ENCODE data around the gene CEMIP2. TPM values are rescaled to one million over a fixed set of nuclear protein-coding genes. Genes with fewer than 3 reads are reported as not detected.

Gene CEMIP2
- total and polyA plus RNA-seq, 7 donors = 17.9 to 90.4 (median 28.8) TPM

- H3K4me1 ChIP-seq = no peaks in the 10 kb centered on the region
- no peaks in the 10 kb centered on the region for H3K36me3 ChIP-seq
- no peak overlapping the region for H3K4me3 ChIP-seq
- no peaks in the 10 kb centered on the region for H3K9me3 ChIP-seq
- DNase-seq = no peak
- 92 to 93% methylated on average over 4 of the region's 4 CpGs for WGBS, 2 donors
- no peak overlapping the region for H3K27ac ChIP-seq
- H3K27me3 ChIP-seq = no peaks in the 10 kb centered on the region
- intact Hi-C loops (cut with DNase I) = no loop called here
- TF ChIP-seq POLR2AphosphoS5 (IDR thresholded peaks at IDR 0.05) = no peak
- no peak for TF ChIP-seq CTCF (IDR thresholded peaks at IDR 0.05)
- TF ChIP-seq EP300 (IDR thresholded peaks at IDR 0.05) = no peak
- TF ChIP-seq POLR2A (IDR thresholded peaks at IDR 0.05) = no peak
These were observed 23.6 kb upstream of the CEMIP2 start for GRCh38 chr9:71791875-71792274.

GRCh38 chr9:71790296-71790695 lies 22.0 kb upstream of the CEMIP2 start:
- no peak overlapping the region for H3K4me3 ChIP-seq
- no peaks in the 10 kb centered on the region for H3K36me3 ChIP-seq
- no peak overlapping the region for H3K27ac ChIP-seq
- H3K9me3 ChIP-seq = no peaks in the 10 kb centered on the region
- no peak for DNase-seq
- H3K27me3 ChIP-seq = no peaks in the 10 kb centered on the region
- no peaks in the 10 kb centered on the region for H3K4me1 ChIP-seq
- TF ChIP-seq POLR2A (IDR thresholded peaks at IDR 0.05) = no peak
- intact Hi-C loops (cut with DNase I) = no loop called here
- WGBS, 2 donors = 92 to 98% methylated on average over 1 of the region's 1 CpG

- H3K4me1 ChIP-seq = no peaks in the 10 kb centered on the region
- no peak overlapping the region for H3K27ac ChIP-seq
- no peaks in the 10 kb centered on the region for H3K9me3 ChIP-seq
- no peak for TF ChIP-seq POLR2AphosphoS5 (IDR thresholded peaks at IDR 0.05)
- no peak for TF ChIP-seq EP300 (IDR thresholded peaks at IDR 0.05)
- no peak for TF ChIP-seq POLR2A (IDR thresholded peaks at IDR 0.05)
- no peak for TF ChIP-seq CTCF (IDR thresholded peaks at IDR 0.05)
- H3K36me3 ChIP-seq = no peaks in the 10 kb centered on the region
- 21 to 43% methylated on average over 9 of the region's 9 CpGs for WGBS, 2 donors
- H3K27me3 ChIP-seq = no peaks in the 10 kb centered on the region
- no peak overlapping the region for H3K4me3 ChIP-seq
- no peak for DNase-seq
- intact Hi-C loops (cut with DNase I) = no loop called here
These were observed 14.8 kb upstream of the CEMIP2 start for GRCh38 chr9:71783120-71783523.

GRCh38 chr9:71781391-71781790 lies 13.1 kb upstream of the CEMIP2 start:
- intact Hi-C loops (cut with DNase I) = no loop called here
- Histone ChIP-seq H3K9me3 (no peaks in the 10 kb centered on the region), H3K36me3 (no peaks in the 10 kb centered on the region), H3K4me1 (no peaks in the 10 kb centered on the region), H3K27me3 (no peaks in the 10 kb centered on the region), H3K27ac (no peak overlapping the region), H3K4me3 (no peak overlapping the region)
- TF ChIP-seq EP300 (IDR thresholded peaks at IDR 0.05) = no peak
- no peak for DNase-seq

- Histone ChIP-seq H3K4me1 (no peaks in the 10 kb centered on the region), H3K4me3 (no peak overlapping the region), H3K36me3 (no peaks in the 10 kb centered on the region), H3K27me3 (no peaks in the 10 kb centered on the region), H3K27ac (no peak overlapping the region), H3K9me3 (no peaks in the 10 kb centered on the region)
- intact Hi-C loops (cut with DNase I) = no loop called here
- TF ChIP-seq EP300 (IDR thresholded peaks at IDR 0.05) (no peak), CTCF (IDR thresholded peaks at IDR 0.05) (no peak), POLR2A (IDR thresholded peaks at IDR 0.05) (no peak), POLR2AphosphoS5 (IDR thresholded peaks at IDR 0.05) (no peak)
- DNase-seq = no peak
- 85 to 91% methylated on average over 3 of the region's 3 CpGs for WGBS, 2 donors
These were observed 12.6 kb upstream of the CEMIP2 start for GRCh38 chr9:71780953-71781352.

GRCh38 chr9:71778085-71778484 lies 9.8 kb upstream of the CEMIP2 start:
- intact Hi-C loops (cut with DNase I) = no loop called here
- WGBS, 2 donors = 88 to 89% methylated on average over 5 of the region's 5 CpGs
- no peaks in the 10 kb centered on the region for H3K9me3 ChIP-seq

More at GRCh38 chr9:71778085-71778484, 9.8 kb upstream of the CEMIP2 start:
- DNase-seq = no peak
- no peaks in the 10 kb centered on the region for H3K4me1 ChIP-seq
- no peaks in the 10 kb centered on the region for H3K36me3 ChIP-seq
- no peak for TF ChIP-seq POLR2A (IDR thresholded peaks at IDR 0.05)
- no peak for TF ChIP-seq EP300 (IDR thresholded peaks at IDR 0.05)
- no peak for TF ChIP-seq POLR2AphosphoS5 (IDR thresholded peaks at IDR 0.05)
- TF ChIP-seq CTCF (IDR thresholded peaks at IDR 0.05) = no peak
- no peaks in the 10 kb centered on the region for H3K27me3 ChIP-seq
- H3K27ac ChIP-seq = no peak overlapping the region
- no peak overlapping the region for H3K4me3 ChIP-seq

Measured in sigmoid colon (tissue), 7 donors.